Mucosa of stomach (tissue), 1 donor: ENCODE data around the gene TTC5.
A peak's percentile ranks its signal among the peaks of the same experiment; 100 is the strongest.
"Not testable (repeated sequence)": the region's sequence is repeated elsewhere in the genome, so short reads cannot be mapped to it uniquely, and the experiment has no call there.

Source experiments
- H3K27me3 ChIP-seq: one replicate; pipeline ENCODE4 v1.7.0; 2013; ENCODE audit warnings: mild to moderate bottlenecking, low read length; ENCODE audit not compliant: control insufficient read depth, insufficient read depth
- H3K36me3 ChIP-seq: one replicate; pipeline ENCODE4 v1.7.0; 2013; ENCODE audit warnings: low read length; ENCODE audit not compliant: control insufficient read depth, insufficient read depth
- H3K4me1 ChIP-seq: one replicate; pipeline ENCODE4 v1.7.0; 2013; ENCODE audit warnings: mild to moderate bottlenecking, low read length; ENCODE audit not compliant: control insufficient read depth, insufficient read depth
- H3K4me3 ChIP-seq: one replicate; pipeline ENCODE4 v1.7.0; 2013; ENCODE audit warnings: low read length
- H3K9ac ChIP-seq: one replicate; pipeline ENCODE4 v1.7.0; 2013; ENCODE audit warnings: mild to moderate bottlenecking, low read length, moderate library complexity
- H3K9me3 ChIP-seq: one replicate; pipeline ENCODE4 v1.7.0; 2013; ENCODE audit warnings: mild to moderate bottlenecking, low read length, moderate library complexity; ENCODE audit not compliant: control insufficient read depth
- donor health status: Pancreatic carcinoma.

TTC5 gene

GRCh38 chr14:20305265-20306078 lies at the start of gene TTC5:
Gene TTC5, minus strand, starts transcription at chr14:20305951. Its CDS starts 14 bp downstream, at chr14:20305937.
- Histone ChIP-seq H3K9ac (peak within 1 kb of the TSS; percentile 65), H3K9me3 (no peaks in the 10 kb centered on the region), H3K4me3 (peak within 1 kb of the TSS; percentile 92), H3K27me3 (no peaks in the 10 kb centered on the region), H3K4me1 (no peaks in the 10 kb centered on the region), H3K36me3 (no peaks in the 10 kb centered on the region)

GRCh38 chr14:20350860-20351259 lies 45.1 kb upstream of the TTC5 start:
- no peak overlapping the region for H3K9ac ChIP-seq
- H3K36me3 ChIP-seq, result no peaks in the 10 kb centered on the region
- no peaks in the 10 kb centered on the region for H3K4me1 ChIP-seq
- H3K27me3 ChIP-seq, result no peaks in the 10 kb centered on the region
- no peak overlapping the region for H3K4me3 ChIP-seq
- no peaks in the 10 kb centered on the region for H3K9me3 ChIP-seq

GRCh38 chr14:20350282-20350681 lies 44.5 kb upstream of the TTC5 start:
- Histone ChIP-seq H3K4me3 (no peak overlapping the region), H3K27me3 (no peaks in the 10 kb centered on the region), H3K9ac (no peak overlapping the region), H3K36me3 (no peaks in the 10 kb centered on the region), H3K4me1 (no peaks in the 10 kb centered on the region), H3K9me3 (no peaks in the 10 kb centered on the region)

GRCh38 chr14:20347747-20348146 lies 42.0 kb upstream of the TTC5 start:
- Histone ChIP-seq H3K27me3 (no peaks in the 10 kb centered on the region), H3K36me3 (no peaks in the 10 kb centered on the region), H3K4me3 (no peak overlapping the region), H3K9ac (no peak overlapping the region), H3K4me1 (no peaks in the 10 kb centered on the region), H3K9me3 (no peaks in the 10 kb centered on the region)

GRCh38 chr14:20346713-20347112 lies 41.0 kb upstream of the TTC5 start:
- H3K9me3 ChIP-seq, result no peaks in the 10 kb centered on the region
- no peaks in the 10 kb centered on the region for H3K36me3 ChIP-seq
- no peak overlapping the region for H3K9ac ChIP-seq
- no peaks in the 10 kb centered on the region for H3K4me1 ChIP-seq
- H3K4me3 ChIP-seq, result no peak overlapping the region
- no peaks in the 10 kb centered on the region for H3K27me3 ChIP-seq

- H3K4me3 ChIP-seq, result no peak overlapping the region
- H3K27me3 ChIP-seq, result no peaks in the 10 kb centered on the region
- H3K9me3 ChIP-seq, result no peaks in the 10 kb centered on the region
- no peak overlapping the region for H3K9ac ChIP-seq
- no peaks in the 10 kb centered on the region for H3K4me1 ChIP-seq
- H3K36me3 ChIP-seq, result no peaks in the 10 kb centered on the region
Observed at GRCh38 chr14:20345366-20345765, 39.6 kb upstream of the TTC5 start.

- Histone ChIP-seq H3K9me3 (no peaks in the 10 kb centered on the region), H3K4me3 (peak overlapping the region; percentile 57), H3K4me1 (no peaks in the 10 kb centered on the region), H3K36me3 (no peaks in the 10 kb centered on the region), H3K27me3 (no peaks in the 10 kb centered on the region), H3K9ac (peak overlapping the region; percentile 69)
Observed at GRCh38 chr14:20343862-20344220, 38.1 kb upstream of the TTC5 start.

- Histone ChIP-seq H3K9me3 (no peaks in the 10 kb centered on the region), H3K27me3 (no peaks in the 10 kb centered on the region), H3K9ac (peak within 1 kb of the TSS; percentile 69), H3K36me3 (no peaks in the 10 kb centered on the region), H3K4me1 (no peaks in the 10 kb centered on the region), H3K4me3 (peak within 1 kb of the TSS; percentile 74)
Observed at GRCh38 chr14:20343092-20343861, 37.5 kb upstream of the TTC5 start, which contains the start of gene PARP2. Gene PARP2, plus strand, starts transcription at chr14:20343635. Its CDS starts 7 bp downstream, at chr14:20343642.

GRCh38 chr14:20341646-20342045 lies 35.9 kb upstream of the TTC5 start:
- no peak overlapping the region for H3K9ac ChIP-seq
- no peaks in the 10 kb centered on the region for H3K9me3 ChIP-seq
- no peaks in the 10 kb centered on the region for H3K27me3 ChIP-seq
- no peaks in the 10 kb centered on the region for H3K4me1 ChIP-seq
- no peaks in the 10 kb centered on the region for H3K36me3 ChIP-seq
- H3K4me3 ChIP-seq, result no peak overlapping the region

GRCh38 chr14:20341032-20341431 lies 35.3 kb upstream of the TTC5 start:
- not testable (repeated sequence) for H3K9me3 ChIP-seq, H3K9ac ChIP-seq, H3K4me1 ChIP-seq, H3K4me3 ChIP-seq, H3K27me3 ChIP-seq, H3K36me3 ChIP-seq

- Histone ChIP-seq H3K36me3 (no peaks in the 10 kb centered on the region), H3K4me3 (no peak overlapping the region), H3K9ac (no peak overlapping the region), H3K4me1 (peaks cover 6% of the 10 kb centered on the region), H3K9me3 (no peaks in the 10 kb centered on the region), H3K27me3 (no peaks in the 10 kb centered on the region)
Observed at GRCh38 chr14:20334017-20334416, 28.3 kb upstream of the TTC5 start.

- Histone ChIP-seq H3K9ac (peak overlapping the region; percentile 69), H3K4me3 (peak overlapping the region; percentile 57), H3K9me3 (no peaks in the 10 kb centered on the region), H3K4me1 (peaks cover 6% of the 10 kb centered on the region), H3K27me3 (no peaks in the 10 kb centered on the region), H3K36me3 (no peaks in the 10 kb centered on the region)
Observed at GRCh38 chr14:20333494-20333841, 27.7 kb upstream of the TTC5 start.
